Neural cell (in vitro differentiated cells): ENCODE data around the gene SYT6. TPM values are rescaled to one million over a fixed set of nuclear protein-coding genes. Genes with fewer than 3 reads are reported as not detected.
"Not testable (repeated sequence)": the region's sequence is repeated elsewhere in the genome, so short reads cannot be mapped to it uniquely, and the experiment has no call there.

Source experiments
- H2AFZ ChIP-seq: fragments of 200-600, 300-800 bp; sonication (generic), shearing (Covaris generic); 2 replicates; pipeline ENCODE4 v1.6.0; 2014; ENCODE audit warnings: low read depth, mild to moderate bottlenecking, antibody characterized with exemption, low read length, moderate library complexity
- H3F3A ChIP-seq: fragments of 200-600 bp; shearing (Covaris generic); 2 replicates; pipeline ENCODE4 v1.6.1; 2016; ENCODE audit warnings: mild to moderate bottlenecking, moderate library complexity, mixed read lengths, antibody characterized with exemption, low read length; ENCODE audit not compliant: insufficient read depth, poor library complexity, severe bottlenecking
- H3K27ac ChIP-seq: fragments of 200-600, 300-800 bp; sonication (generic), shearing (Covaris generic); 2 replicates; pipeline ENCODE4 v1.5.1; 2014; ENCODE audit warnings: mild to moderate bottlenecking, low read length, moderate library complexity
- H3K27me3 ChIP-seq: fragments of 300-800, 200-600 bp; sonication (generic), shearing (Covaris generic); 2 replicates; pipeline ENCODE4 v1.6.0; 2014; ENCODE audit warnings: mild to moderate bottlenecking, low read depth, low read length, moderate library complexity; ENCODE audit not compliant: insufficient read depth
- H3K36me3 ChIP-seq: fragments of 300-800, 200-600 bp; sonication (generic), shearing (Covaris generic); 2 replicates; pipeline ENCODE4 v1.5.1; 2014; ENCODE audit warnings: mild to moderate bottlenecking, antibody characterized with exemption, low read length, moderate library complexity; ENCODE audit not compliant: insufficient read depth
- H3K4me2 ChIP-seq: fragments of 300-800, 200-600 bp; sonication (generic), shearing (Covaris generic); 2 replicates; pipeline ENCODE4 v1.6.0; 2014; ENCODE audit warnings: mild to moderate bottlenecking, low read length
- H3K4me3 ChIP-seq: fragments of 300-800, 200-600 bp; sonication (generic), shearing (Covaris generic); 2 replicates; pipeline ENCODE4 v1.5.1; 2014; ENCODE audit warnings: mild to moderate bottlenecking, low read length, moderate library complexity
- H3K79me2 ChIP-seq: fragments of 200-600 bp; shearing (Covaris generic); replicated peaks from 2 replicates; pipeline ENCODE4 v1.6.0; 2014; ENCODE audit warnings: mild to moderate bottlenecking, low read length, moderate library complexity; ENCODE audit not compliant: insufficient read depth
- H3K9ac ChIP-seq: fragments of 300-800, 200-600 bp; sonication (generic), shearing (Covaris generic); 2 replicates; pipeline ENCODE4 v1.6.1; 2016; ENCODE audit warnings: mild to moderate bottlenecking, low read length, mixed read lengths
- H3K9me2 ChIP-seq: fragments of 200-600 bp; shearing (Covaris generic); 2 replicates; pipeline ENCODE4 v1.6.1; 2016; ENCODE audit warnings: mild to moderate bottlenecking, low read length, mixed read lengths; ENCODE audit not compliant: insufficient read depth
- H3K9me3 ChIP-seq: fragments of 200-600, 300-800 bp; sonication (generic), shearing (Covaris generic); 2 replicates; pipeline ENCODE4 v1.6.1; 2016; ENCODE audit warnings: mild to moderate bottlenecking, mixed run types, low read length, moderate library complexity, mixed read lengths
- H4K20me1 ChIP-seq: fragments of 200-600 bp; shearing (Covaris generic); 2 replicates; pipeline ENCODE4 v1.6.1; 2016; ENCODE audit warnings: mild to moderate bottlenecking, mixed run types; ENCODE audit not compliant: insufficient read depth
- EP300 ChIP-seq: fragments of 450-650 bp; conservative IDR thresholded peaks from 2 replicates; pipeline ENCODE4 v1.6.1; 2014; ENCODE audit warnings: antibody characterized with exemption, mild to moderate bottlenecking, moderate library complexity; ENCODE audit not compliant: poor library complexity, severe bottlenecking
- EZH2 ChIP-seq: fragments of 200-600, 300-800 bp; shearing (Covaris generic), sonication (generic); IDR thresholded peaks from 2 replicates; pipeline ENCODE4 v1.6.1; 2014; ENCODE audit warnings: antibody characterized with exemption, low read length, borderline replicate concordance, mild to moderate bottlenecking; ENCODE audit not compliant: insufficient read depth, poor library complexity, severe bottlenecking
- MXI1 ChIP-seq: fragments of 450-650 bp; conservative IDR thresholded peaks from 2 replicates; pipeline ENCODE4 v1.6.1; 2014; ENCODE audit warnings: antibody characterized with exemption, mild to moderate bottlenecking; ENCODE audit not compliant: poor library complexity, severe bottlenecking
- POLR2AphosphoS5 ChIP-seq: IDR thresholded peaks from 2 replicates; pipeline ENCODE4 v1.6.1; 2012
- RAD21 ChIP-seq: fragments of 450-650 bp; conservative IDR thresholded peaks from 2 replicates; pipeline ENCODE4 v1.6.1; 2014; ENCODE audit warnings: antibody characterized with exemption, mild to moderate bottlenecking, moderate library complexity
- SMC3 ChIP-seq: fragments of 450-650 bp; conservative IDR thresholded peaks from 2 replicates; pipeline ENCODE4 v1.6.1; 2014; ENCODE audit warnings: antibody characterized with exemption, mild to moderate bottlenecking, moderate library complexity; ENCODE audit not compliant: poor library complexity
- TAF1 ChIP-seq: IDR thresholded peaks from 2 replicates; pipeline ENCODE4 v1.6.1; 2012; ENCODE audit warnings: low read depth
- polyA plus RNA-seq: library from polyadenylated mRNA; depleted of rRNA; stranded (reverse); fragments of >200 nt; gene quantifications from 2 replicates; pipeline ENCODE4 v1.2.3, GENCODE V29; 2014
- TF ChIP-seq, protein P1 (sequence below): IDR thresholded peaks from 2 replicates; pipeline ENCODE4 v1.6.1; 2012; ENCODE audit warnings: borderline replicate concordance
- TF ChIP-seq, protein P2 (sequence below): fragments of 450-650 bp; IDR thresholded peaks from 2 replicates; pipeline ENCODE4 v1.5.1; 2014; ENCODE audit warnings: antibody characterized with exemption, mild to moderate bottlenecking, moderate library complexity; ENCODE audit not compliant: poor library complexity, severe bottlenecking

SYT6 gene
- polyA plus RNA-seq, 1 donor from 2014 or later: 8.1 TPM

DNA sequence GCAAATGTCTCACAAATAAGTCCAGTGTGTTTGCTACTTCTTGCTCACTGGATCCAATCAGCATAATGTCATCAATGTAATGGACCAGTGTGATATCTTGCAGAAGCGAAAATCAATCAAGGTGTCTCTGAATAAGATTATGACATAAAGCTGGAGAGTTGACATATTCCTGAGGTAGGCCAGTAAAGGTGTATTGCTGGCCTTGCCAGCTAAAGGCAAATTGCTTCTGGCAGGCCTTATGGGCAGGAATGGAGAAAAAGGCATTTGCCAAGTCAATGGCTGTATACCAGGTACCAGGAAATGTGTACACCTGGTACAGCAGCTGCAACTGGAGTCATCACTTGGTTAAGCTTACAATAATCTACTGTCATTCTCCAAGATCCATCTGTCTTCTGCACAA, 85.0 kb downstream of the SYT6 start:
- not testable (repeated sequence) for H2AFZ ChIP-seq, H3K9ac ChIP-seq, H3K27ac ChIP-seq, H3F3A ChIP-seq, H4K20me1 ChIP-seq, H3K4me3 ChIP-seq, H3K79me2 ChIP-seq, H3K4me2 ChIP-seq, H3K27me3 ChIP-seq, H3K9me2 ChIP-seq, H3K9me3 ChIP-seq, H3K36me3 ChIP-seq

DNA sequence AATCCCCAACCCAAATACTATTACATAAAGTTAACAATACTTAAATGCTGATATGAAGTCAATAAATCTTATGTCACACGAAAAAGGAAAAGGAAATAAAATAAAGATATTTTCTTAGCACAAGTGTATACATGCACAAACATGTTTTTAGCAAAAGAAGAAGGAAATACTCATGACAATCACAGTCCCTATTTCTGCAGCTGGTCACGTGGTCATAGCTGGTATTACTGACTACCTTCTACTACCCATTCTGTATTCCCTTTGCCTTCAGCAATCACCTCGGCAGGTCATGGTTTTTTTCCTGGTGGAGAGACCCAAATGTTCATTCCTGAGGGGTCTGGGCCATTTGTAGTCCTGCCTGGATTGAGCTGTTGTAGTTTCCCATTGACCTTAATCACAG, 88.0 kb downstream of the SYT6 start:
- H3K9me2 ChIP-seq, H3K4me3 ChIP-seq, H3F3A ChIP-seq, H3K9ac ChIP-seq, H2AFZ ChIP-seq, H3K9me3 ChIP-seq, H3K79me2 ChIP-seq, H3K27ac ChIP-seq, H3K36me3 ChIP-seq, H3K27me3 ChIP-seq, H4K20me1 ChIP-seq, H3K4me2 ChIP-seq: not testable (repeated sequence)

DNA sequence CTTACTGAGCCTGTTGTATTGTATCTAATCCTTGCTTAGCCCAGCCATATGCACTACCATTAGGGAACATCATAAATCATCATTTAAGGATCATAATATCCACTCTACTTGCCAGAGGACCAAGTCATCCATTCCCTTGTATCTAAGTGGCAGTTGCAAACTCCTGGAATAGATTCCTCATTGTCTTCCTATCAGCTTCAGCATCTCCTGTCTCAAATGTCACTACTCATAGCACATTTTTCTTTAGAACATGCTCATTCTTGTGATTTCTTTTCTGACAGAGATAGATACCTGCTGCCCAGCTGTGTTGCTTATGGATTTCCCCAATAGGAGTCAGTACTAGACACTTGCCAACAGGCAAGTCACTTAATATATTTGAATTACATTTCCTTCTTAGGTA, 90.1 kb downstream of the SYT6 start:
- no peaks in the 10 kb centered on the region for H4K20me1 ChIP-seq
- no peaks in the 10 kb centered on the region for H3K36me3 ChIP-seq

More for the DNA sequence above, 90.1 kb downstream of the SYT6 start:
- H3K4me3 ChIP-seq: no peak overlapping the region
- H3K27me3 ChIP-seq: no peaks in the 10 kb centered on the region
- no peak overlapping the region for H3K9ac ChIP-seq
- H3F3A ChIP-seq: no peaks in the 10 kb centered on the region
- H3K9me2 ChIP-seq: no peaks in the 10 kb centered on the region
- H3K79me2 ChIP-seq: no peaks in the 10 kb centered on the region
- H2AFZ ChIP-seq: no peak overlapping the region
- H3K27ac ChIP-seq: peak overlapping the region; percentile 29
- TF ChIP-seq POLR2AphosphoS5 (peak; percentile 60), EP300 (peak; percentile 96), RAD21 (peak; percentile 18), MXI1 (no peak), EZH2 (no peak), SMC3 (peak; percentile 24), TAF1 (no peak)
- TF ChIP-seq, protein P1, sequence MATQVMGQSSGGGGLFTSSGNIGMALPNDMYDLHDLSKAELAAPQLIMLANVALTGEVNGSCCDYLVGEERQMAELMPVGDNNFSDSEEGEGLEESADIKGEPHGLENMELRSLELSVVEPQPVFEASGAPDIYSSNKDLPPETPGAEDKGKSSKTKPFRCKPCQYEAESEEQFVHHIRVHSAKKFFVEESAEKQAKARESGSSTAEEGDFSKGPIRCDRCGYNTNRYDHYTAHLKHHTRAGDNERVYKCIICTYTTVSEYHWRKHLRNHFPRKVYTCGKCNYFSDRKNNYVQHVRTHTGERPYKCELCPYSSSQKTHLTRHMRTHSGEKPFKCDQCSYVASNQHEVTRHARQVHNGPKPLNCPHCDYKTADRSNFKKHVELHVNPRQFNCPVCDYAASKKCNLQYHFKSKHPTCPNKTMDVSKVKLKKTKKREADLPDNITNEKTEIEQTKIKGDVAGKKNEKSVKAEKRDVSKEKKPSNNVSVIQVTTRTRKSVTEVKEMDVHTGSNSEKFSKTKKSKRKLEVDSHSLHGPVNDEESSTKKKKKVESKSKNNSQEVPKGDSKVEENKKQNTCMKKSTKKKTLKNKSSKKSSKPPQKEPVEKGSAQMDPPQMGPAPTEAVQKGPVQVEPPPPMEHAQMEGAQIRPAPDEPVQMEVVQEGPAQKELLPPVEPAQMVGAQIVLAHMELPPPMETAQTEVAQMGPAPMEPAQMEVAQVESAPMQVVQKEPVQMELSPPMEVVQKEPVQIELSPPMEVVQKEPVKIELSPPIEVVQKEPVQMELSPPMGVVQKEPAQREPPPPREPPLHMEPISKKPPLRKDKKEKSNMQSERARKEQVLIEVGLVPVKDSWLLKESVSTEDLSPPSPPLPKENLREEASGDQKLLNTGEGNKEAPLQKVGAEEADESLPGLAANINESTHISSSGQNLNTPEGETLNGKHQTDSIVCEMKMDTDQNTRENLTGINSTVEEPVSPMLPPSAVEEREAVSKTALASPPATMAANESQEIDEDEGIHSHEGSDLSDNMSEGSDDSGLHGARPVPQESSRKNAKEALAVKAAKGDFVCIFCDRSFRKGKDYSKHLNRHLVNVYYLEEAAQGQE: no peak
- TF ChIP-seq, protein P2, sequence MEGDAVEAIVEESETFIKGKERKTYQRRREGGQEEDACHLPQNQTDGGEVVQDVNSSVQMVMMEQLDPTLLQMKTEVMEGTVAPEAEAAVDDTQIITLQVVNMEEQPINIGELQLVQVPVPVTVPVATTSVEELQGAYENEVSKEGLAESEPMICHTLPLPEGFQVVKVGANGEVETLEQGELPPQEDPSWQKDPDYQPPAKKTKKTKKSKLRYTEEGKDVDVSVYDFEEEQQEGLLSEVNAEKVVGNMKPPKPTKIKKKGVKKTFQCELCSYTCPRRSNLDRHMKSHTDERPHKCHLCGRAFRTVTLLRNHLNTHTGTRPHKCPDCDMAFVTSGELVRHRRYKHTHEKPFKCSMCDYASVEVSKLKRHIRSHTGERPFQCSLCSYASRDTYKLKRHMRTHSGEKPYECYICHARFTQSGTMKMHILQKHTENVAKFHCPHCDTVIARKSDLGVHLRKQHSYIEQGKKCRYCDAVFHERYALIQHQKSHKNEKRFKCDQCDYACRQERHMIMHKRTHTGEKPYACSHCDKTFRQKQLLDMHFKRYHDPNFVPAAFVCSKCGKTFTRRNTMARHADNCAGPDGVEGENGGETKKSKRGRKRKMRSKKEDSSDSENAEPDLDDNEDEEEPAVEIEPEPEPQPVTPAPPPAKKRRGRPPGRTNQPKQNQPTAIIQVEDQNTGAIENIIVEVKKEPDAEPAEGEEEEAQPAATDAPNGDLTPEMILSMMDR: peak; percentile 47
- H3K4me2 ChIP-seq: no peak overlapping the region
- H3K9me3 ChIP-seq: no peaks in the 10 kb centered on the region
